HepG2 (cell line): ENCODE measurements around the gene SMTNL2.

Experiments
- ARID3A ChIP-seq: IDR thresholded peaks from 2 replicates; pipeline ENCODE4 v1.6.1; 2012; ENCODE audit warnings: low read depth, low read length, improper control_type of control experiment
- CHD2 ChIP-seq: IDR thresholded peaks from 2 replicates; pipeline ENCODE4 v1.6.1; 2011; ENCODE audit warnings: low read depth, low read length, improper control_type of control experiment
- CREB1 ChIP-seq, 2 experiments: fragments of 450-650 bp in 1 of 2; IDR thresholded peaks; 2 replicates each; pipeline ENCODE4 v1.6.1; 2016 to 2017; ENCODE audit warnings: control low read depth in 1 of 2, mild to moderate bottlenecking in 1 of 2, missing compliant biosample characterization in 1 of 2, missing genetic modification characterization in 1 of 2
- CTCF ChIP-seq: sonication (generic); formaldehyde crosslinking; IDR thresholded peaks from 2 replicates; pipeline ENCODE4 v1.5.0; 2020; ENCODE audit warnings: mild to moderate bottlenecking, missing genetic modification reagents, moderate library complexity
- GABPA ChIP-seq, 2 experiments: IDR thresholded peaks; 2 replicates each; pipeline ENCODE4 v1.6.1; 2011 to 2016; ENCODE audit warnings: low read depth in 2 of 2, low read length in 1 of 2, missing biosample characterization in 1 of 2, missing genetic modification characterization in 1 of 2
- MAX ChIP-seq: IDR thresholded peaks from 2 replicates; pipeline ENCODE4 v1.6.1; 2012; ENCODE audit warnings: inconsistent platforms
- MLX ChIP-seq: IDR thresholded peaks from 2 replicates; pipeline ENCODE4 v1.6.1; 2016
- RBM39 ChIP-seq: fragments of 200-400 bp; formaldehyde crosslinking; IDR thresholded peaks from one replicate; pipeline ENCODE4 v1.6.1; 2018; ENCODE audit warnings: antibody characterized with exemption, mild to moderate bottlenecking, low read depth, low read length; ENCODE audit not compliant: poor library complexity, severe bottlenecking
- ZNF530 ChIP-seq: sonication (generic); formaldehyde crosslinking; IDR thresholded peaks from 2 replicates; pipeline ENCODE4 v1.5.0; 2020; ENCODE audit warnings: low read depth, mild to moderate bottlenecking, missing genetic modification reagents

GRCh38 chr17:4598776-4599504 is 14.6 kb downstream of the SMTNL2 start:
- TF ChIP-seq CREB1 (IDR thresholded peaks at IDR 0.05) (no peak), CREB1 (CRISPR knock-in tag; IDR thresholded peaks at IDR 0.05) (no peak), ZNF530 (CRISPR knock-in tag) (no peak), CTCF (CRISPR knock-in tag) (no peak), MAX (no peak), RBM39 (no peak), CHD2 (no peak), MLX (no peak), GABPA (IDR thresholded peaks at IDR 0.05; ENCODE audit: low read depth, low read length) (no peak), GABPA (CRISPR knock-in tag; IDR thresholded peaks at IDR 0.05; ENCODE audit: low read depth) (no peak), ARID3A (no peak)
